T-helper 9 cell (primary cell): ENCODE measurements around the gene TOPORS.

ENCODE experiments used
- DNase-seq: peaks from one replicate; pipeline ENCODE4 v3.0.0-alpha.2; 2020

The TOPORS gene

GRCh38 chr9:32501868-32502267 lies 50.5 kb downstream of the TOPORS start:
- no peak for DNase-seq

DNA sequence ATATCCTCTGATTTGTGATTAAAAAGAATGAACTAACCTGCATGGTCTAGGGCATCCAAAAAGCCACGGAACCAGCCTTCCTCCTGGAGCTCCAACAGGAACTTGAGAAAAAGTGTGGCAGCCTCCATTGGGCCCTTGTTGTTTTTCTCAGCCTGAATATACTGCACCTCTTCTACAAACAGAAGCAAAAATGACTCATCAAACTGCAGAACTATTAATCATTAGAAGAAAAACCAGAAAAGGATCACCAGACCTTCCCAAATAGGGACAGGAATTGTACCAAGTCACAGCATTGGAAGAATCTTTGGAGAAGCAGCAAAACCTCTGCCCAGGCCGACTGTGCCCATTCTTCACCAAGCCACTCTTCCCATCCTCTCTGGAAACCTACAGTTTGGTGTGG lies 51.6 kb downstream of the TOPORS start:
- no peak for DNase-seq

DNA sequence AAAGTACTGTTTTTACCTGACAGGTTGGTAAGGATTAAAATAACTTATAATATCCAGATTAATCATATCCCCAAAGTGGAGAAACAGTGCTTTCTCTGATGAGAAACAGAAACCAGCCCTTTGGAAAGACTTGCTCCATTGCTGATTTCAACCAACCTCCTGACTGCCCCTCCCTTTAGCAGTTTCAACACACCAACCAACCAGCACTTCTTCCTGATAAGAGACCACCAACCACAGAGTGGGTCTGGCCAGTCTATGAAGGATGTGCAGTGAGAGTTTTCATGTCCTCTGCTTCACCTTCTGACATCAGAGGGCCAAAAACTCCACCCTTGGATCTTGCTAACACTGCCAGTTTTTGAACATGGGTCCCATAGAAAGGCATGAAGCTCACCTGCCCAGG lies 54.5 kb downstream of the TOPORS start:
- no peak for DNase-seq

DNA sequence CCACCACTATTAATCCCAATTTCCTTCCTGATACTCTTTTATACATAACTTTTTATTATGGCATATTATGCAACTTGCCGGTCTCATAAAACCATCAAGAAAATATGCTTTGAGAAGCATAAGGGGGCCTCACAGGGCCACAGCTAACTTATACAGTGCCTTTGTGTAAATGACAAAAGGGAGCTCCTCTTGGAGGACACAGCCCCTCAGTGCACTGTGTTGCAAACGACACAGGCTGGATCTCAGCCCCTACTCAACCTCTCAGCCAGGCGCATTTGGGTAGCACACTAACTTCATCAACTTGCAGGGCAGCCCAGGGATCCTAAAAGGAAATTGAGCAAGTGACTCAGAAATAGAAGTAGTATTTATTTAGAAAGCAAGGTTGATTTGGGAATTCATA lies 61.8 kb downstream of the TOPORS start:
- no peak for DNase-seq
